Endothelial cell (in vitro differentiated cells): Measurements from ENCODE around the gene WNT1. TPM values are rescaled to one million over a fixed set of nuclear protein-coding genes. Genes with fewer than 3 reads are reported as not detected.

ENCODE experiments used
- DNase-seq: peaks from one replicate; pipeline ENCODE4 v3.0.0; 2021; ENCODE audit warnings: low spot score
- H3K27ac Mint-ChIP-seq: one replicate; pipeline ENCODE4 v1.8.0; 2021; ENCODE audit warnings: mixed read lengths, inconsistent platforms; ENCODE audit not compliant: unreplicated experiment
- H3K27me3 Mint-ChIP-seq: one replicate; pipeline ENCODE4 v1.8.0; 2021; ENCODE audit warnings: mild to moderate bottlenecking, moderate library complexity, mixed read lengths, inconsistent platforms; ENCODE audit not compliant: unreplicated experiment
- H3K36me3 Mint-ChIP-seq: one replicate; pipeline ENCODE4 v1.8.0; 2021; ENCODE audit warnings: mild to moderate bottlenecking, low read depth, mixed read lengths, inconsistent platforms; ENCODE audit not compliant: unreplicated experiment
- H3K4me1 Mint-ChIP-seq: one replicate; pipeline ENCODE4 v1.8.0; 2021; ENCODE audit warnings: mild to moderate bottlenecking, mixed read lengths, inconsistent platforms; ENCODE audit not compliant: unreplicated experiment
- H3K4me3 Mint-ChIP-seq: one replicate; pipeline ENCODE4 v1.8.0; 2021; ENCODE audit warnings: mild to moderate bottlenecking, mixed read lengths, inconsistent platforms; ENCODE audit not compliant: unreplicated experiment
- H3K9me3 Mint-ChIP-seq: one replicate; pipeline ENCODE4 v1.8.0; 2021; ENCODE audit warnings: mixed read lengths, inconsistent platforms; ENCODE audit not compliant: unreplicated experiment
- CTCF ChIP-seq: fragments of 200-600 bp; sonication (generic); IDR thresholded peaks from one replicate; pipeline ENCODE4 v1.5.0; 2021; ENCODE audit warnings: antibody characterized with exemption; ENCODE audit not compliant: unreplicated experiment
- total RNA-seq: library from RNA; stranded (reverse); fragmentation: NEBNext Ultra II Directional; extraction: Animal tissue kit (Norgen Biotek cat#: 25700); gene quantifications from one replicate; pipeline ENCODE4 v1.2.1, GENCODE V29; 2021; ENCODE audit not compliant: unreplicated experiment

The WNT1 gene
- total RNA-seq, 1 donor from 2014 or later, result not detected

- Mint-ChIP-seq H3K27ac (peak within 1 kb of the TSS; percentile 18), H3K4me1 (peaks cover 11% of the 10 kb centered on the region), H3K27me3 (peaks cover 33% of the 10 kb centered on the region), H3K4me3 (peak within 1 kb of the TSS; percentile 31), H3K36me3 (peaks cover 23% of the 10 kb centered on the region), H3K9me3 (no peaks in the 10 kb centered on the region)
- no peak for TF ChIP-seq CTCF
- DNase-seq, result no peak
Measured at GRCh38 chr12:48999371-49000131, 21.4 kb downstream of the WNT1 start, which contains the start of gene DDN. DDN (minus strand) TSS chr12:48999375; CDS start chr12:48999287, 88 bp downstream.

- Mint-ChIP-seq H3K4me3 (no peak overlapping the region), H3K4me1 (peaks cover 11% of the 10 kb centered on the region), H3K36me3 (peaks cover 30% of the 10 kb centered on the region), H3K9me3 (no peaks in the 10 kb centered on the region), H3K27ac (peak overlapping the region; percentile 18), H3K27me3 (peaks cover 29% of the 10 kb centered on the region)
- no peak for DNase-seq
- TF ChIP-seq CTCF, result no peak
Measured at GRCh38 chr12:49000346-49000745, 22.2 kb downstream of the WNT1 start.

GRCh38 chr12:49008943-49009342 is 30.8 kb downstream of the WNT1 start:
- Mint-ChIP-seq H3K27ac (no peak overlapping the region), H3K9me3 (no peaks in the 10 kb centered on the region), H3K4me1 (no peaks in the 10 kb centered on the region), H3K27me3 (peaks cover 3% of the 10 kb centered on the region), H3K4me3 (no peak overlapping the region), H3K36me3 (peaks cover 18% of the 10 kb centered on the region)
- no peak for TF ChIP-seq CTCF
- DNase-seq, result no peak

GRCh38 chr12:49010092-49010668 is 32.1 kb downstream of the WNT1 start:
- Mint-ChIP-seq H3K27me3 (no peaks in the 10 kb centered on the region), H3K9me3 (no peaks in the 10 kb centered on the region), H3K4me3 (peak overlapping the region; percentile 19), H3K36me3 (peaks cover 9% of the 10 kb centered on the region), H3K27ac (no peak overlapping the region), H3K4me1 (no peaks in the 10 kb centered on the region)
- DNase-seq, result no peak
- TF ChIP-seq CTCF, result no peak

GRCh38 chr12:49012739-49013138 is 34.6 kb downstream of the WNT1 start:
- Mint-ChIP-seq H3K27ac (no peak overlapping the region), H3K4me3 (no peak overlapping the region), H3K36me3 (peaks cover 7% of the 10 kb centered on the region), H3K9me3 (no peaks in the 10 kb centered on the region), H3K27me3 (peaks cover 2% of the 10 kb centered on the region), H3K4me1 (peaks cover 2% of the 10 kb centered on the region)
- no peak for TF ChIP-seq CTCF
- no peak for DNase-seq
